GM12873 (cell line): ENCODE data around the gene AK5.

Experiments
- TF ChIP-seq, protein P1 (sequence below): IDR thresholded peaks from 2 replicates; pipeline ENCODE4 v1.5.1; 2012; ENCODE audit warnings: low read depth, mild to moderate bottlenecking, moderate library complexity, low read length, control low read depth; ENCODE audit not compliant: insufficient read depth; ENCODE audit errors: missing control alignments

Gene AK5

DNA sequence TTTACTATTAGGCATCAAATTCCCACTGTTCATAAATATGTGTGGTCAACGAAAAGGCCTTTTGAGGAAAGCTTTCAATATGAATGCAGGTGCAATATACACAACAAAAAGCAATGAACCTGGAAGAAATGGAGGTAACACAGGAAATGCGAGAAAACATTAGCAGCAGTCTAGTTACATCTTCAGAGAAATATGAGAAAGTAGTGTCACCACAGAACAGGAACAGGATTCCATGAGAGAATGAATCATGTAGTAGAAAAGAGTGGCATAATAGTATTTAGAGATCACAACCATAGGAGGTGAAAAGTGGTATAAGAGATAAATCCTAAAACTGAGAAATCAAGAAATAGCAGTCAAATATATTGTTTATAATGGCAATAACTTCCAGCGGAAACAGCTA lies 103.7 kb downstream of the AK5 start:
- TF ChIP-seq, protein P1, sequence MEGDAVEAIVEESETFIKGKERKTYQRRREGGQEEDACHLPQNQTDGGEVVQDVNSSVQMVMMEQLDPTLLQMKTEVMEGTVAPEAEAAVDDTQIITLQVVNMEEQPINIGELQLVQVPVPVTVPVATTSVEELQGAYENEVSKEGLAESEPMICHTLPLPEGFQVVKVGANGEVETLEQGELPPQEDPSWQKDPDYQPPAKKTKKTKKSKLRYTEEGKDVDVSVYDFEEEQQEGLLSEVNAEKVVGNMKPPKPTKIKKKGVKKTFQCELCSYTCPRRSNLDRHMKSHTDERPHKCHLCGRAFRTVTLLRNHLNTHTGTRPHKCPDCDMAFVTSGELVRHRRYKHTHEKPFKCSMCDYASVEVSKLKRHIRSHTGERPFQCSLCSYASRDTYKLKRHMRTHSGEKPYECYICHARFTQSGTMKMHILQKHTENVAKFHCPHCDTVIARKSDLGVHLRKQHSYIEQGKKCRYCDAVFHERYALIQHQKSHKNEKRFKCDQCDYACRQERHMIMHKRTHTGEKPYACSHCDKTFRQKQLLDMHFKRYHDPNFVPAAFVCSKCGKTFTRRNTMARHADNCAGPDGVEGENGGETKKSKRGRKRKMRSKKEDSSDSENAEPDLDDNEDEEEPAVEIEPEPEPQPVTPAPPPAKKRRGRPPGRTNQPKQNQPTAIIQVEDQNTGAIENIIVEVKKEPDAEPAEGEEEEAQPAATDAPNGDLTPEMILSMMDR, result no peak

DNA sequence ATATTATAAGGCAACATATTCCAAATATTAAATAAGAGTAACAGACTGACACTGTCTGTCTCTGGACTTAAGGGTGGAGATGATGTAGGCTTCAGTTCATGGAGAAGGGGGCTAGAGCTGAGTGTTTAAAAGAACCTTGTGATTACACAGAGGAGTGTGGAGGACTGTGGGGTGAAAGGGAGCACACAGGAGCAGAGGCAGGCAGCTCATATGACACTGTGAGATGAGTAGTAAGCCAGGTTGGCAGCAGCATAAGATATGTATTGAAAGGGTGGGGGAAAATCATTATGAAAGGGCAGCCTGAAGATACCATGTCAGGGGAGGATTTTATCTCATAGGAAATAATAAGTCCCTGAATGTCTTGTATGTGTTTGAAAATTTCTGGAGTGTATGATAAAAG lies 104.5 kb downstream of the AK5 start:
- TF ChIP-seq, protein P1, result no peak

DNA sequence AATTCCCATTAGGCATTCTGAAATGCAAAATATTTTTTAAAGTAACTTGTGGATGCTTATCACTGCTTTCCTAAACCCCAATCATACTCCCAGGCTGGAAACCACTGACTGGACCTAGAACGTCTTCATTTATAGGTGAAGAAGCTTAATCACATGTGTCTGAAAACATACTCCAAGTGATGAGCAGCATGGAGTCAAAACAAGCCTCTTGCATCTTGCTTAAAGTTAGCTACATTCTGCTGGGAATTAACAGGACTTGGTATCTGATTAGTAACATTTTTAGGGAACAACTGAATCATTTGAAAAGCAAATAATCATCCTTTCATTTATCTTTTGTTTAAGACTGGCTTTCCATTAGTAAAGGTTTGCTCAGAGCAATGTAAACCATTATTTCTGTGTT lies 105.7 kb downstream of the AK5 start:
- TF ChIP-seq, protein P1, result no peak

DNA sequence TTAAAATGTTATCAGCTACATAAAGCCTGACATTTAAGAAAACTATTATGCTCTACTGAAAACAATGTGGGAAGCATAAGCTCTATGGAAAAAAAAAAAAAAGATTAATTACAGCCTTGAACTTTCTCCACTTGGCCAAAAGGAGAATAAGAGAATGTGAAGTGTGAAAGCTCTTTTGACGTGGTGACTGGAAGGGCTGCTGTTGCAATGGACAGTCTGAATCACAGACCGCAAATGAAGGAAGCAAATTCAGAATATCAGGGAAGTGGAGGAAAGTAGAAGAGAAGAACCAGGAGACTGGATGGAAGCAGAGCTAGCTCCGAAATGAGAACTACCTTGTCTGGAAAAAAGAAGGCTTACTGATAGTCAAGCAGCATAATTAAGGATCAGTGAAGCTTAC lies 106.8 kb downstream of the AK5 start:
- TF ChIP-seq, protein P1, result no peak

DNA sequence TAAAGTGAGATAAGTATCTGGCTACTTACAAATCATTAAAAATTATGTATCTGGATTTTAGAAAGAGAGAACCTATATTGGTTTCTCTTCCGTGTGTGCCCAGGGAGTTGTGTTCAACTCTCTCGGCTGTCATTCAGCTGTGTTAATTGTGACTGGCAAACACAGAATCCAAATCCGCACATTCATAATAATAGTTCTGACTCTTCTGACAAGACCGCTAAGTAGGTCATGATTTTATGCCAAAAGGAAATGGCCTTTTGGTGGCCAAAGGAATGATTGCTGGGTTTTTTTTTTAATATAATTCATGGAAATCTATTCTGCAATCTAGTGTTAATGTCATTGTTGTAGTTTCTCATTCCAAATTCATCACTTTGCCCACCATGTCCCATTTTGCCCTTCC lies 110.7 kb downstream of the AK5 start:
- TF ChIP-seq, protein P1, result no peak

DNA sequence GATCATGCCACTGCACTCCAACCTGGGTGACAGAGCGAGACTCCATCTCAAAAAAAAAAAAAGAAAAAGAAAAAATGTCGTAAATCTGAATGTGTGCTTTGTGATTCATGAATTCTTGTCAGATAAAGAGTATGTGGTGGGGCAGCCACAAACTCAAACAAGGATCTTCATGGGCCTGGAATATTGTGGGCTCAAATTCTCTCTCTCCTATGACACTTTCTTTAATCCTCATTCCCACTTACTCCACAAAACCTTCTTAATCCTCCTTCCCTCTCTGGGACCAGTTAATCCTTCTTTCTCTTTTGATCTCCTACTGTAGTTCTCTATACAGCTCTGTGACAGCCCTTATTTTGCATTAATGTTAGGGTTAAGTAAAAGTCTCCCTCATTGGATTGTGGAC lies 112.3 kb downstream of the AK5 start:
- TF ChIP-seq, protein P1, result no peak

DNA sequence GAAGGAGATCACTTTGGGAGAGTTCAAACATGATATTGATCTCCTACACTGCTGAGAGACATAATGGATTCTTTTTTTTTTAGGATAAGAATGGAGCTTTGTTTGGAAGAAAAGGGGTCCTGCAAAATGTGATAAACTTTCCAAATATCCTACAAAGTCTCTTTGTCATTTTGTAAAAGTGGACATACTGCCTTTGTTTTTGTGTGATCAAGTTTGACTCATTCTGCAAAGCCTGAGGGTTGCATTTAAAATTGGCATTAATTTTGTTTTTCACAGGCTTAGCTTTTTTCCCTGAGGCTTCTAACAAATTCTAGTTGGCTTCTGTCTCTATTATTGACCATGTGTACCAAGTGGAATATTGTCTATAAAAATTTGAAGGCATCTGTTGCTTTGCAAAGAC lies 113.2 kb downstream of the AK5 start:
- TF ChIP-seq, protein P1, result no peak

DNA sequence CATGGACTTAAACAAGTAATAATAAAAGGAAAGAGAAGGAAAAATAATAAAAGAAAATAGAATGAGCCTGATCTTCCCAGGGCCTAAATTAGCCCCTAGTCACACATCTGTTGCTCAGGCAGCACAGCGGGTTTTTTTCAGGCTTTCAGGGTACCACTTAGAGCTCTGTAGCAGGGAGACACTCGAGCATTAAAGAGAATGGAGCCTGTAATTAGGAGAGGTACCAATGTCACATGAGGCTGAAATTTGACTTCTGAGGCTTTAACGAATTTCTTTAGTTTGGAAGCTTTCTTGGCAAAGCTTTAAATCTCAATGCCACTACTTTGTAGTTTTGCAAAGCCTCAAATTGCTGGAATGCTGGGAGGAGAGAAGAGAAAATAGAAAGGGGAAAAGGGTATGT lies 116.3 kb downstream of the AK5 start:
- TF ChIP-seq, protein P1, result no peak
